GM12801 (cell line): ENCODE results near the gene MAP2K1.

Experiments used
- TF ChIP-seq, protein P1 (sequence below): IDR thresholded peaks from one replicate; pipeline ENCODE4 v1.5.1; 2011; ENCODE audit warnings: control low read depth; ENCODE audit not compliant: insufficient read length; ENCODE audit errors: extremely low read depth

MAP2K1 gene

DNA sequence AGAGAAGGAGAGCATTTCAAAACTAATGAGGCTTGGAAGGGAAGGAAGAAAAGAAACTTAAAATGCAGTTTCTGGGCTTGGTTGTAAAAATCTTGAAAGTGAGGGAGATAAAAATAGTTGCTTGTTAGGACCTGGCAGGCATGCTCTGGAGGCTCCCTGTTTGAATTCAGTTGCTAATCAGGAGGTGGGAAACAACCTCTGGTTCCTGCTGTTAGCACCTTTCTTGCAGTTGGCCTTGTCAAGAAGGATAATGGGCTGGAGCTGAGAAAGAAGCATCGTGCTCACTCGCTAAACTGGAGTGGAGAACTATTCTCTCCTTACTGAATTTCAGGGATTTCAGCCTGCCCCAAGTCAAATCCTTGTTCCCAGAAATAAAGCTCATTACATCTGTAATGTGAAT is 87.4 kb downstream of the MAP2K1 start:
- TF ChIP-seq, protein P1, sequence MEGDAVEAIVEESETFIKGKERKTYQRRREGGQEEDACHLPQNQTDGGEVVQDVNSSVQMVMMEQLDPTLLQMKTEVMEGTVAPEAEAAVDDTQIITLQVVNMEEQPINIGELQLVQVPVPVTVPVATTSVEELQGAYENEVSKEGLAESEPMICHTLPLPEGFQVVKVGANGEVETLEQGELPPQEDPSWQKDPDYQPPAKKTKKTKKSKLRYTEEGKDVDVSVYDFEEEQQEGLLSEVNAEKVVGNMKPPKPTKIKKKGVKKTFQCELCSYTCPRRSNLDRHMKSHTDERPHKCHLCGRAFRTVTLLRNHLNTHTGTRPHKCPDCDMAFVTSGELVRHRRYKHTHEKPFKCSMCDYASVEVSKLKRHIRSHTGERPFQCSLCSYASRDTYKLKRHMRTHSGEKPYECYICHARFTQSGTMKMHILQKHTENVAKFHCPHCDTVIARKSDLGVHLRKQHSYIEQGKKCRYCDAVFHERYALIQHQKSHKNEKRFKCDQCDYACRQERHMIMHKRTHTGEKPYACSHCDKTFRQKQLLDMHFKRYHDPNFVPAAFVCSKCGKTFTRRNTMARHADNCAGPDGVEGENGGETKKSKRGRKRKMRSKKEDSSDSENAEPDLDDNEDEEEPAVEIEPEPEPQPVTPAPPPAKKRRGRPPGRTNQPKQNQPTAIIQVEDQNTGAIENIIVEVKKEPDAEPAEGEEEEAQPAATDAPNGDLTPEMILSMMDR: no peak

DNA sequence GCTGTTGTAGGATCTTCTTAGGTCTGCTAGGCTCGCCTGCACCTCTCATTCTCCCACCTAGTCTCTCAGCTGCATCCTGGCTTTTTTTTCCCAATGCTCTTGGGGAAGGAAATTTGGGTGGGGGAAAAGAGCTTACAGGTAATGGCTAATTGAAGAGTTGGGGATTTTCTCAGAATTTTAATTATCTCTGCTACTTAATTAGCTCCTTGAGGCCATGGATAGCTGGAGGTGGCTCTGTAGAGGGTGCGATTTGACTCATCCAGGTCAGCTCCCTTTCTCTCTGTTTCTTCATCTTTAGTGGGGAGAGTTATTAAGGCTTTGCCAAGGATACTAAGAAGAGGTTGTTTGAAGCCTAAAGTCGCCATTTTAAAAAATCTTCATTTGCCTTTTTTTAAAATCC is 88.3 kb downstream of the MAP2K1 start:
- TF ChIP-seq, protein P1: no peak

DNA sequence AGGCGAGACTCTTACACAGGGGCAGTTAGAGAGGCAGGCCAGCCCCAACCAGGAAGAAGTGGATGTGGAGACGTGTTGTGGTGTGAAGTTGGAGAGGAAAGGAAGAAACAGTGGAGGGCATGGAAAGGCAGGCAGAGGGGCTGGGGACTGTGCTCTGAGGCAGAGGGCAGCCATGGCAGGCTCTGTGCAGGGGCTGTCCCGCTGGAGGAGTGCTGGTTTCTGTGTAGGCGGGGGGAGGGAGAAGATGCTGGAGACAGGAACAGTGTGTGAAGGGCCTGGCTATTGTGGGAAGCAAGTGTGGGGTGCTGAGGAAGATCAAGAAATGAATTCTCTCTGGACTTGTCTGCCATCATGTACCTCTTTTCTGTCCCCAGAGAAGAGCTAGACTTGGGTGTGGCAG is 89.8 kb downstream of the MAP2K1 start:
- TF ChIP-seq, protein P1: no peak

DNA sequence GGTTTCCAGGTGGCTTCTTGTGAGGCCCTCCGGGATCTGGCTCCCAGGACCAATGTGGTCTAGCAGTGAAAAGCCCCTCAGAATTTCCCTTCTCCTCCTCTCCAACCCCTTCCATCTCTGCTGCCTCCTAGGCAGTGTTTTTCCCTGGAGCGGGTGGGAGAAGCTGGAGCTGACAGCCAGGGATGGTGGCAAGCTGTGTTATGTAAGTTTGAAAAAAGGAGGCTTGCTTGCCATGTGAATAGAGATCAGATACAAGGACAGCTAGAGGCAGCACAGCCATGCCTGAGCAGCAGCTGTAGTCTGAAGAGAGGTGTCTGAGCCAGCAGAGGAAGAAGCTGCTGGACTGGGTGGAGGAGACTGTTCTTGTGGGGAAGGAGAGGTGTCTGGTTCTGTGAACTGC is 90.3 kb downstream of the MAP2K1 start:
- TF ChIP-seq, protein P1: no peak

DNA sequence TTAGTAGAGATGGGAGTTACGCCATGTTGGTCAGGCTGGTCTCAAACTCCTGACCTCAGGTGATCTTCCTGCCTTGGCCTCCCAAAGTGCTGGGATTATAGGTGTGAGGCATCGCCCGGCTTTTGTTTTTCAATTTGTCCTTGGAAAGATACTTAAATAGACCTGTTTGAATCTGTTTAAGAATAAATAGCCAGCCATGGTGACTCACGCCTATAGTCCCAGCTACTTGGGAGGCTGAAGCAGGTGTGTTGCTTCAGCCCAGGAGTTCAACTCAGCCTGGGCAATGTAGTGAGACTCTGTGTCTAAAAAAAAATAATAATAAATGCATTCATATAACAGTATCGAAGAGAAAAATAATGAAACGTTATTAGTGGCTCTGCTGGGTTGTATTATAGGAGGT is 93.6 kb downstream of the MAP2K1 start:
- TF ChIP-seq, protein P1: no peak

DNA sequence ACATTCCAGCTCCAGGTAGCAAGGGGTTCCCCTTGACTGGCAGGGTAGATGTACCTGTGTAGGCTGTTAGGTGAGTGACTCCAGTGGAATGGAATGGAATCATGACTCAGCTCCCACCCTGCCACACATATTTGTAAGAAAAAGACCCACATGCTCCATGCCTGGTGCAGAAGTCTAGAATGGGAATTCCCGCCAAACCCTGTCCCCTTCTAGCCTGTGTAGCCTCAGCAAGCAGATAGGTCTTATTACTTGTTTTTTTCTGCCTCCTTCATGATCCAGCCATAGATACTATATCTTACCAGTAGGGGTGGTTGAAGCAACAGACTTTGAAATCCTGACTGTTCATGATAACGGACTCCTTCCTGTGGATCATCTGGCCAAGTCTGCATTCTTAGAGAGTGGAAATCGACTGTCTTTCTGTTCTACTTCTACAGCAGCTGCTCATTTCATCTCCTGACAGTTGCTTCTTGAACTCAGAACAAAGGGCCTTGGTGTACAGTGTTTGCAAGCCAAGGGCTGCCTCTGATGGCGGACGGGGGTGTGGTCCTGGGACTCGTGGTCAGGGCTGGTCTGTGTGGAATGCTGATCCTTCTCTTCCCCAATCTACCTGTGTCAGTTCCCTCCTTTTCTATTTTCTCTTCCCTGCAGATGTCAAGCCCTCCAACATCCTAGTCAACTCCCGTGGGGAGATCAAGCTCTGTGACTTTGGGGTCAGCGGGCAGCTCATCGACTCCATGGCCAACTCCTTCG is 94.6 kb downstream of the MAP2K1 start:
- TF ChIP-seq, protein P1: no peak

DNA sequence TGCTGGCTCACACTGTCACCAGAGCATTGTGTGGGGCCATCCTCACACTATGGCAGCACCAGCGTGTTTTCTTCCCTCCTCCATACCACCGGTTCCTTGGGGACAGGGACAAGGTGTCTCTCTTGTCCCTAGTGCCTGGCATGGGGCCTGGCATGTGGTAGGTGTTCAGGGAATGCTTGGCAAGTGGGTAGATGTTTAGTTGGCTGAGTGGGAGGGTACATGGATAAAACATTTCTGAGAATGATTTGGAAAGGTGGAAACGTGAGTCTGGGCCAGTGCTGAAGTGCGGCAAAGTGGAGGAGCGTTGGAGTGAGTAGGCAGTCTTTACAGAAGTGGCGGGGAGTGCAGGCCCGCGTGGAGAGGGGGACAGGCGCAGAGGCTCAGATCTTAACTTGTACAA is 95.8 kb downstream of the MAP2K1 start:
- TF ChIP-seq, protein P1: no peak
